HepG2 (cell line): ENCODE data around the gene GPER1.

Source experiments
- FOSL1 ChIP-seq: sonication (generic); formaldehyde crosslinking; IDR thresholded peaks from 2 replicates; pipeline ENCODE4 v1.9.0; 2021; ENCODE audit warnings: missing genetic modification reagents, borderline replicate concordance
- HCFC1 ChIP-seq: fragments of 150-350 bp; IDR thresholded peaks from 2 replicates; pipeline ENCODE4 v1.6.1; 2014; ENCODE audit warnings: low read depth, low read length
- NAIF1 ChIP-seq: sonication (generic); formaldehyde crosslinking; IDR thresholded peaks from 2 replicates; pipeline ENCODE4 v1.5.0; 2020; ENCODE audit warnings: mild to moderate bottlenecking, missing genetic modification reagents, borderline replicate concordance
- POLR2A ChIP-seq, 2 experiments: IDR thresholded peaks; 2 replicates each; pipeline ENCODE4 v1.6.1; 2011; ENCODE audit warnings: low read depth in 2 of 2, low read length in 2 of 2, mild to moderate bottlenecking in 1 of 2, moderate library complexity in 1 of 2; ENCODE audit not compliant: insufficient read depth in 1 of 2
- POLR2AphosphoS5 ChIP-seq: IDR thresholded peaks from 2 replicates; pipeline ENCODE4 v1.6.1; 2012; ENCODE audit warnings: low read depth, low read length
- ZMYM3 ChIP-seq: sonication (generic); formaldehyde crosslinking; IDR thresholded peaks from 2 replicates; pipeline ENCODE4 v1.5.1; 2020; ENCODE audit warnings: mild to moderate bottlenecking, missing genetic modification reagents
- ZNF512 ChIP-seq: sonication (generic); formaldehyde crosslinking; IDR thresholded peaks from 2 replicates; pipeline ENCODE4 v1.4.0; 2020; ENCODE audit warnings: mild to moderate bottlenecking, missing genetic modification reagents
- ZNF589 ChIP-seq: sonication (generic); formaldehyde crosslinking; conservative IDR thresholded peaks from 2 replicates; pipeline ENCODE4 v1.8.0; 2022; ENCODE audit warnings: mild to moderate bottlenecking, moderate library complexity, missing genetic modification reagents
- TF ChIP-seq, protein P1 (sequence below): sonication (generic); formaldehyde crosslinking; IDR thresholded peaks from 2 replicates; pipeline ENCODE4 v1.4.0; 2020; ENCODE audit warnings: missing genetic modification reagents

GRCh38 chr7:1049006-1049741, 38.7 kb upstream of the GPER1 start:
- TF ChIP-seq HCFC1 = no peak
- TF ChIP-seq FOSL1 (CRISPR knock-in tag) = no peak
- TF ChIP-seq ZMYM3 = no peak
- no peak for TF ChIP-seq POLR2A (IDR thresholded peaks at IDR 0.05; ENCODE audit: insufficient read depth in 1 of 2, low read depth in 2 of 2, low read length in 2 of 2)
- no peak for TF ChIP-seq POLR2AphosphoS5
- TF ChIP-seq ZNF589 (CRISPR knock-in tag) = no peak
- TF ChIP-seq, protein P1, sequence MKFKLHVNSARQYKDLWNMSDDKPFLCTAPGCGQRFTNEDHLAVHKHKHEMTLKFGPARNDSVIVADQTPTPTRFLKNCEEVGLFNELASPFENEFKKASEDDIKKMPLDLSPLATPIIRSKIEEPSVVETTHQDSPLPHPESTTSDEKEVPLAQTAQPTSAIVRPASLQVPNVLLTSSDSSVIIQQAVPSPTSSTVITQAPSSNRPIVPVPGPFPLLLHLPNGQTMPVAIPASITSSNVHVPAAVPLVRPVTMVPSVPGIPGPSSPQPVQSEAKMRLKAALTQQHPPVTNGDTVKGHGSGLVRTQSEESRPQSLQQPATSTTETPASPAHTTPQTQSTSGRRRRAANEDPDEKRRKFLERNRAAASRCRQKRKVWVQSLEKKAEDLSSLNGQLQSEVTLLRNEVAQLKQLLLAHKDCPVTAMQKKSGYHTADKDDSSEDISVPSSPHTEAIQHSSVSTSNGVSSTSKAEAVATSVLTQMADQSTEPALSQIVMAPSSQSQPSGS (CRISPR knock-in tag) = no peak
- no peak for TF ChIP-seq ZNF512 (CRISPR knock-in tag)
- TF ChIP-seq NAIF1 (CRISPR knock-in tag) = no peak
